Measurements from ENCODE around the gene POLR1A. TPM values are rescaled to one million over a fixed set of nuclear protein-coding genes. Genes with fewer than 3 reads are reported as not detected.

Gene POLR1A
- total RNA-seq, 1 experiment from 2014 or later, result 62.7 TPM

DNA sequence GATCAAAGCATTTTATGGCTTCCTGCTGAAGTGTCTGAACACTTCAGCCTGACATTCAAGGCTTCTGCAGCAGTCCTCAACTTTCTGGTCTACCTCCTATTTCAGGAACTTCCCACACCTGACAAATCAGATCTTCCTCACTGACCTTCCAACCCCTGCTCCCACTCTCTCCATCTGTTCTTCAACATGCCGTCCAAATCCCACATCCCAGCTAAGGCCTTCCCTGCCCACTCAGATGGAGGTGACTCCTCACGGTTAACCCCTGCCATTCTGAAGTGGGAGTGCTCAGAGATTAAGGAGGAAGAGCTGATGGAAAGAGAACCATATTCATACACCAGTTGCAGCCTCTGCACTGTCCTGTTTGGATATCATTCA, 104.8 kb downstream of the POLR1A start:
- Mint-ChIP-seq H3K36me3 (ENCODE audit: insufficient read depth in 1 of 3, low read depth in 3 of 3) (peaks cover 0 to 2% (median 0%) of the 10 kb centered on the region in 3 experiments; a peak in 2 of 7 replicates), H3K27me3 (ENCODE audit: low read depth) (no peaks in the 10 kb centered on the region; the same call in 1 of the 2 replicates), H3K9me3 (peaks cover 10 to 14% of the 10 kb centered on the region in 2 experiments; a peak in 4 of 5 replicates), H3K27ac (no peak overlapping the region; a peak in 1 of 7 replicates), H3K4me1 (peaks cover 7 to 13% of the 10 kb centered on the region in 2 experiments), H3K4me3 (no peak overlapping the region)
- H2AFZ ChIP-seq (ENCODE audit: low read length), result no peak overlapping the region
- no peak overlapping the region for H4K8ac ChIP-seq (replicated peaks; ENCODE audit: insufficient read length, low read depth, low read length)
- no peak overlapping the region for H3K14ac ChIP-seq (ENCODE audit: insufficient read depth, low read length)
- no peak overlapping the region for H3K4ac ChIP-seq (ENCODE audit: low read depth, low read length)
- H3K27ac ChIP-seq (ENCODE audit: insufficient read length, low read depth, low read length), result no peak overlapping the region
- peaks cover 4% of the 10 kb centered on the region for H3K9me3 ChIP-seq (ENCODE audit: control insufficient read depth, low read depth, low read length)
- H3T11ph ChIP-seq (ENCODE audit: low read length), result no peak overlapping the region
- no peak overlapping the region for H2AK5ac ChIP-seq (ENCODE audit: insufficient read length, low read length)
- H3K79me1 ChIP-seq (ENCODE audit: insufficient read depth, low read depth, low read length, poor library complexity, severe bottlenecking), result no peaks in the 10 kb centered on the region
- no peak overlapping the region for H3K18ac ChIP-seq (ENCODE audit: insufficient read length, low read depth, low read length)
- H2BK12ac ChIP-seq (ENCODE audit: insufficient read length, low read depth, low read length), result no peak overlapping the region
- H4K20me1 ChIP-seq (ENCODE audit: control insufficient read depth, insufficient read depth, insufficient read length), result no peaks in the 10 kb centered on the region
- no peak overlapping the region for H3K56ac ChIP-seq (ENCODE audit: insufficient read length, low read depth, low read length)
- no peak for TF ChIP-seq CTCF (conservative IDR thresholded peaks at IDR 0.05)
- peak; percentile 9 for DNase-seq
- H2BK15ac ChIP-seq (ENCODE audit: low read depth, low read length), result no peak overlapping the region
- no peak overlapping the region for H4K91ac ChIP-seq (ENCODE audit: insufficient read length, low read depth, low read length)
- H3K23ac ChIP-seq (ENCODE audit: insufficient read length, low read depth, low read length), result no peak overlapping the region
- no peak overlapping the region for H2BK20ac ChIP-seq (ENCODE audit: low read depth, low read length, poor library complexity, severe bottlenecking)
- H2BK120ac ChIP-seq (ENCODE audit: low read depth, low read length, poor library complexity, severe bottlenecking), result no peak overlapping the region
- H3K79me2 ChIP-seq (ENCODE audit: insufficient read depth, low read length), result no peaks in the 10 kb centered on the region
- no CpG with 5 or more reads among the region's 2 CpGs for whole genome bisulfite sequencing (ENCODE audit: extremely low coverage, insufficient read length, low lambda C conversion rate)
- no peak overlapping the region for H3K9ac ChIP-seq (ENCODE audit: extremely low read depth, insufficient read length, low read length)
- H4K5ac ChIP-seq (ENCODE audit: insufficient read length, low read depth, low read length), result no peak overlapping the region
- no peak overlapping the region for H3K4me2 ChIP-seq (ENCODE audit: insufficient read depth, insufficient read length, low read length)
- H3K27me3 ChIP-seq (ENCODE audit: insufficient read depth, low read length), result no peaks in the 10 kb centered on the region
- no peaks in the 10 kb centered on the region for H3K23me2 ChIP-seq (ENCODE audit: insufficient read length, low read depth, low read length, poor library complexity, severe bottlenecking)
- no peaks in the 10 kb centered on the region for H3K4me1 ChIP-seq (ENCODE audit: insufficient read depth, low read length)
- H2BK5ac ChIP-seq (ENCODE audit: insufficient read length, low read length), result no peak overlapping the region
